Stimulated activated CD4-positive, alpha-beta T cell treated with anti-CD3 and anti-CD28 coated beads, TNF-alpha, amount 100 ng/mL, for 1 hour (primary cell): Measurements from ENCODE around the gene HNRNPAB.
"Not testable (repeated sequence)": the region's sequence is repeated elsewhere in the genome, so short reads cannot be mapped to it uniquely, and the experiment has no call there.

Experiments used
- DNase-seq, 3 donors: peaks; one replicate each; pipeline ENCODE4 v3.0.0-alpha.2; 2020; ENCODE audit warnings: low read depth in 3 of 3, low spot score in 1 of 3

Gene HNRNPAB

DNA sequence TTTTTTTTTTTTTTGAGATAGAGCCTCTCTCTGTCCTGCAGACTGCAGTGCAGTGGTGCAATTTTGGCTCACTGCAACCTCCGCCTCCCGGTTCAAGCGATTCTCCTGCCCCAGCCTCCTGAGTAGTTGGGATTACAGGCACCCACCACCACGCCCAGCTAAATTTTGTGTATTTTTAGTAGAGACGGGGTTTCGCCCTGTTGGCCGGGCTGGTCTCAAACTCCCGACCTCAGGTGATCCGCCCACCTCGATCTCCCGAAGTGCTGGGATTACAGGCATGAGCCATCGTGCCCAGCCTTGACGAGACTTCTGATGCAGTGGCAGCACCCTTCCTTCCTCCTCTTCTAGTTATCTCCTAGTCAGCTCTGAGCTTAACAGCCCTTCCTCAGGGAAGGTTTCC is 24.8 kb downstream of the HNRNPAB start:
- DNase-seq: not testable (repeated sequence)

DNA sequence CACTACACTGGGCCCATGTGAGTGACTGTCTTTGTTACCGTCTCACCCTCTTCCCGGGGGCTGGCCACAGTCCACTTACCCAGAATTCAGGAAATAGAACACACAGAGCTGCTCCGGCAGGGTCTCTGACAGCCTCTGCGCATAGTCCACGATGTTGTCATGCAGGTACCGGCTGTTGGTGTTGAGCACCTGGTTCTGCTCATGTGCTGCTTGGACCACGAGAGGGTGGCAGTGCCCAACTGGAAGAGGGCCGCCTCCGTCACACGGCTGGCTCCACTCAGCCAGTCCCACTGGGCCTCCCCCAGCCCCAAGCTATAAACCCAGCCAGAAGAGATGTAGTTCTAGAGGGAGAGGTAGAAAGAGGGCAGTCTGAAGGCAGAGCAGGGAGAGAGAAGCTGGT is 25.5 kb downstream of the HNRNPAB start:
- DNase-seq: no peak

DNA sequence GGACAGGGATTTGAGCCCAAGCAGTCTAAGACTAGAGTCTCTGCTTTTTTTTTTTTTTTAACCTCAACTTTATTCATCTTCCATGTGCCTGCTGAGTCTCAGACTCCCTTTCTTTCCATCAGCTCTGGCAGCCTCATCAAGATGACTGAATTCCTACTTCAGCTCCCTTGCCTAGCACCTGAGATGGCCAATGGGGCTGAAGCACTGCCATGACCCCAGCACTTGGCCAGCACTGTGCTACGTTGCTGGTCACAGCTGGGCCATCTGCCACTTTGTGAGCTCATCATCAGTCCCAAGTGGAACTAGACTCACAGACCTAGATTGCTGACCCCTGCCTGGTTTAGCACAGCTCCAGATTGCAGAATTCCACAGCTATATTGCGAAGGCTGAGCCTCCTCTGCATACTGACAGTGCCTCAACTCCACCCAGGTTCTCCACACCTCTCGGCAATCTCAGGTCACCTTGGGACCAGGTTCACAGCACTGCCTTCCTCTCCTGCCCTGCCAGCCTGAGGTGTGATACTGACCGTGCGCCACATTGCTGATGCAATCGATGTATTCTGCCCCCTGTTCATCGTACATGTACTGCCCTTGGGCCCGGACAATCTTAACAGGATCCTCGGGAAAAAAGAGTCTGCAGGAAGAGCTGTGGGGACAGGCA is 26.7 kb downstream of the HNRNPAB start:
- no peak for DNase-seq

DNA sequence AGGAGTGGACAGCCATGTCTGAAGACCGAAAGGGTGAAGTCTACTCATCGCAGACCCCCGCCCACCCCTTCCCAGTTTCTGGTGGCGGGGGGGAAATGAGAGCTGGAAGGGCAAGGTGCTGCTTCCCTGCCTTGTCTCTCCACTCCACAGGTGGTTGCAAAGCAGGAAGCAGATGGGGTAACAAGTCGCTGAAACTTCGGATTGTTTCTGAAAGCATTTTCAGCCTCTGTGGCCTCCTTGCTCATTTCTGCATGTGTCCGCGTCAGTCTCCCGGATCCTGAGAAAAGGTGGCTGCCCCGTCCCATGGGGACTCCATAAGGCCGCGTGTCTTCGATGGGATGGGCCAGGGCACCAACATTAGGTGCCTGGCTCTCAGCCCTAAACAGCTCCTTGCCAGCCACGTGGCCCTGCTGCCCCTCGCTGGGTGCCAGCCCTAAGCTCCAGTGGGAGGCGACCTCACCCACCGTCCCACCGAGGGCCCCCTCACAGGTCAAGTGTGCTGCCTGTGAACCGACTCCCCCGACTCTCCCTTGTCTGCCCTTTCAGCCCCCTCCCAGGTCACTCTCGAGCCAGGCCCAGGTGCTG is 27.3 kb downstream of the HNRNPAB start:
- DNase-seq: no peak

DNA sequence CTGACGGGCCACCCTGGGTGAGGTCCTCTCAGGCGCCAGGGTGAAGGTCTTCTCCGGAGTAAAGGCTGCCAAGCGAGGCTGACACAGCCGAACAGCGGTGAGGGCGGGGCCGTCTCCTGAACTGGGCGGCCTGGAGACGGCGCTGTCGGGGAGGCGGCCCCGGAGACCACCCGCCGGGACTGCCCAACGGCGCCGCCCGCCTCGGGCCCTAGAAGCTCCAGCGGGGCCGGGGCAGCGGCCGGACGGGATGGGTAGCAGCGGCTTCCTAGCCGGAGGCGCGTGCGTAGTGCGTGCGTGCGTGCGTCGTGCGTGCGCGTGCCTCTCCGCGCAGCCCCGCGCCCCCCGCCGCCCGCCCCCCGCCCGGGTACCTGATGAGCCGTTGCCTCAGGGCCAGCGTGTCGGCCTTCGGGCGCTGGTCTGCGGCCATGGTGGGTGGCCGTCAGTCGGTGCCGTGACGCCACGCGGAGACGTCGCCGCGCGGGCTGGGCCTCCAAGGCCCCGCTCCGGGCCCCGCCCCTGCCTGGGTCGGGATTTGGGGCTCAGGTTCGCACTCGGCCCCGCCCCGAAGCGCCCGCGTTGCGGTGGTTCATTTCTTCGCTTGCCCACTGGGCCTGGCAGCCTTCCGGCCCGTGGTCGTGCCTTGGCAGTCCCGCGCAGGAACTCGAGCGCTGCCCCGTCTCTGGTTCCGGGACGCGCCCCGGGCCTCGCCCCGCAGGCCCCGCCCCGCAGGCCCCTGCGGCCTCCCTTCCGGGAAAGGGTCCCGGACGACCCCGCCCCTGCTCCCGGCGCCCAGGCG is 28.0 kb downstream of the HNRNPAB start, which contains the start of gene PHYKPL:
TSS of gene PHYKPL (minus strand) at position 679 of the 796 bp plus-strand sequence. CDS start at position 427, 252 bp downstream.
- DNase-seq: peak in 2 of 3 donors; percentile 35 to 55

DNA sequence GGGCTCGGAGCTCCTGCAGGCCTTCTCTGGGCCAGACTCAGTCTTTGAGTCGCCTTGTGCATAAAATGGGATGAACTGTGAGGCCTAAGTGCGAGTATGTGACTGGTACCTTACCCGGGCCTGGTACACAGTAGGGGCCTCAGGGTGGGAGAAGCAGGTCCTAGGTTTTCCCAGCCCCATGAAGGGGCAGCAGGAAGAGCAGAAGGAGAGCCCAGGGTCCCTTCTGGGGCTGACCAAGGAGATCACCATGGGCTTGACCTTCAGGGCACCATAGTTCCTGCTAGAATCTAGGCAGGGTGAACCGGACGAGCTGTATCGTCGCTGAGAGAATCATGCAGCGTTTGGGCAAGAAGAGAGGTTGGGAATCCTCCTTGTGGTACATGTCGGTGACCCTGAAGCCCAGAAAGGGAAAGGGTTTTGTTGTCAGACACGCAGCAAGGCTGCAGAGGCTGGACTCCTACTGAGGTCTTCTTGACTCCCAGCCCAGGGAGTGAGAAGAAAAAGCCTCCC is 28.6 kb downstream of the HNRNPAB start:
- DNase-seq: no peak

DNA sequence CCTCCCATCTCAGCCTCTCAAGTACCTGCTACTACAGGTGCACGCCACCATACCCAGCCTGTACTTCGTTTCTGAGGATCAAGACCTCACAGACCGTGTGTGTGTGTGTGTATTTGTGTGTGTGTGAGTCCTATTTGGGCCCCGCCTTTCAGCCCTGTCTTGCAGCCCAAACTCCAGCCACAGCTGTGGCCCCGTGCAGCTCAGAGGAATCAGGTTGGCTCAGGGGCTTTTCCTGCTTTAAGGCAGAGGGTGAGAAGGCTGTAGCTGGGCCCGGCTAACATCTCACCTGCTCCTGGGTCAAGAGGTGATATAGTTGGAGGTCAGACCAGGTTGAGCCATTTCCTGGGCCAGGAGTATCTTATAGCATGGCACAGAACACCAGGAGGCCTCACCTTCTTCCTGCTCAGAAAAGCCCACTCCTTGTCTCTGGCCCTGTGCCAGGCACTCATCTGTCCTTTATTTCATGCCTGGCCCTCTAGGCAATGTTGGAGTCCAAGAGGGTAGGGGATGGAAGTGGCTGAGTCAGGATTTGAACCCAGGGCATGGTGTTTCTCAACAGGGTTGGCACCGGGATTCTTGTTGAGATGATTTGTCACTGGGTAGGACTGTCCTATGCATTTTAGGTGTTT is 29.9 kb downstream of the HNRNPAB start:
- DNase-seq: no peak

DNA sequence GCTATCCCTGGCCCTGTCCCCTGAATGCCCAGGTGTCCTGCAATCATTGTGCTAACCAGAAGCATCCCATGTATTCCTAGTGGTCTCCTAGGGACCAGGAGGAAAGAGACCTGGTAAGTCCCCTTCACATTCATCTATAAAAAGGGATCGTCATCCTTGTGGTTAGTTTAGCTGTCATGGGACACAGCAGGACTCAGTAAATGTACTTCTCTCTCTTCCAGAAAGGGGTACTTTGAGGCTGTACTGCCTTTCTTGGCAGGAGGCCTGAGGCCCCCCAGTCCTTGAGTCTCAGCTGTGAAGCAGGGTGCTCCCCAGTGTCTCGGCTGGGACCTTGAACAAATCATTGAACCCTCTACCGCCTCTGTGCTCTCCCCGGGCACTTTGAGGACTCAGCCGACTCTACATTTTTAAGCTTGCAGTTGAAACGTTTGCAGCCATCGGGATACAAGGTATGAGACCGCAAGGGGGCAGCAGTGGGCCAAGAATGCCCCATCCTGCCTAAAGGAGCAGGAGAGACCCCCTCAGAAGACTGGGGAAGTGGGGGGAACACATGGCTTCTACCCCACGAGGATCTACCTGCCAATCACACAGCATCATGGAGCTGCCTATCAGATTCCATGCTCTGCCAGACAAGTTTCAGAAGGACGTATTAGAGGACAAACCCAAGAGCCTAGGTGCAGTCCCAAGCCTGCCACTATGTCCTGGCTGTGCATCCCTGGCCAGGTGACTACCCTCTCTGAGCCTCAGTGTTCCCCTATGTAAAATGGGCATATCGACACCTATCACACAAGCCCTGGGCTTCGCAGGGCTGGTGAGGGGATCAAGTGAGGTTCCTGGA is 30.6 kb downstream of the HNRNPAB start:
- DNase-seq: peak in 2 of 3 donors; percentile 46 to 68

DNA sequence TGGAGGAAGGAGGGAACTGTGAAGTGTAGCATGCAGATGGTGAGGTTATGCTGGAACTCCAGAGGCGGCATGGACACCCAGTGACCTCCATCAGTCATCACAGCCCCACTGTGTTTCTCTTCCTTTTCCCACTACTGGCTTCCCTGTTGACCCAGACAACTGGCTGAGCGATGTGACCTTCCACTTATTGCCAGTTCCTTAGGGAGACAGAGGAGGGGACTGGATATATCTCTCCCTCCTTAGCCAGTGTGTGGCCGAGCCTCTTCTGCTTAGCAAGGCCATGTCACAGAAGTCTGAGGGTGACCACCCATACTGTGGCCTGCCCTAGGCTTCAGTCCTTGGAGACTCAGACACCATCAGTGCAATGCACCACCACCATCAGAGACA is 31.2 kb downstream of the HNRNPAB start:
- DNase-seq: no peak

DNA sequence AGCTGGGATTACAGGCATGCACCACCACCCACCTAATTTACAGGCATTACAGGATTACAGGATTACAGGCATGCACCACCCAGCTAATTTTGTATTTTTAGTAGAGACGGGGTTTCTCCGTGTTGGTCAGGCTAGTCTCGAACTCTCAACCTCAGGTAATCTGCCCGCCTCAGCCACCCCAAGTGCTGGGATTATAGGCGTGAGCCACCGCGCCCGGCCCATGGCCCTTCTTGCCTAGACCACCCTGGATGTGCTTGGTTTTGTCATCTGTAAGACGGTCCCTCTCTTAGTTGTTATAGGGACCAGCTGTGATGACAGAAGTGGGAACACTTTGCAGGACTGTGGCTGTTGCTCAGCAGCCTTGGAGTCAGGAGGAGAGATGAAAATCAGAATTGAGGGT is 31.8 kb downstream of the HNRNPAB start:
- no peak for DNase-seq

DNA sequence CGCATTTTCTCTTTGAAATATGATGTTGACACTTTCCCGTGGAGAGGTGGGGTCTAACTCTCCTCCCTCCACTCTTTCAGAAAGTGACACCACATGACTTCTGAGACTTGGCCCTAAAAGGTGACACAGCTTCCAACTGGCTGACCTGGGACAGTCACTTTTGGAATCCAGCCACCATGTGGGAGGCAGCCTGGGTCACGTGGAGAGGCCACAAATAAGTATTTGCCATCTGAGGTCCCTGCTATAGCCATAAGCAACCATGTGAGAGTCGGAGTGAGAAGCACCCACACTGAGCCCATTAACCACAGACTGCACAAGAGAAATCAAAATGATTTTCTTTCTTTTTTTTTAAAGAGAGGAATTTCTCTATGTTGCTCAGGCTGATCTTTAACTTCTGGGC is 32.3 kb downstream of the HNRNPAB start:
- no peak for DNase-seq

DNA sequence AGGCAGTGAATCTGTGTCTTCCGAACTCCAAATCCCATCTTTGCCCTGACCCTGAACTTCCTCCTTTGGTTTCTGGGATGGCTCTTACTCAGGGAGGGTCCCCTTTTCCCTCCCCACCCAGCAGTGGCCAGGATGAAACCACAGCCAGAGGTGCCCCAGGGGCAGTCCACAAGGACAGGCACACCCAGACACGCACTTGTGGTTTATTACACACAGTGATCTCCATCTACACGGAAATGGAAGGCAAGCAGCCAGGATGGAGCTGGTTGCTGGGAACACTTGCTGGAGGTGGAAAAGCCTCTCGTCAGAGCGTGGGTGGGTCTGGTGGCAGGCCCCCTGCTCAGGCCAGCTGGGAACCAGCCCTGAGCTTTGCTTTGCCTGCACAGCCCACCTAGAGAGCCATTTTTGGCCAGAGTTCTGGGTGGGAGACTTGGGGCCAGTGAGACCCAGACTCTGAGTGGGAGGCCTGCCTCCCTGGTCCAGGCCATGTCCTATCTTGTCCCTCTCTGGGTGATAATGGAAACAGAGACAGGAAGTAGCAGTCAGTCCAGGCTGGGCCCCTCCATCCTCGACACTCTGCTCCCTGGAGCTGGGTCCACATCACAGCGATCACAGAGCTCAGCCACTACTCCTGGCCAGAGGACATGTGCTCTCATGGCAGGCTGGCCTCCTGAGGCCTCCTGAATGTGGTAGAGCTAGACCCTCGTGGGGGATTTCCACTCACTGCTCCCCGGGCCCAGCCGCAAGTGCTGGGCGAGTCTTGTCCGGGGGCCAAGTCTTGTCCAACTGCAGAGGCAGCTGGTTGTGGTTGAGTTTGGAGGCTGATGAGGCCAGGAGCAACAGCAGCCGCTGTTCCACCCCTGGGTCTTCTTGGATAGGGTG is 33.3 kb downstream of the HNRNPAB start:
- no peak for DNase-seq

DNA sequence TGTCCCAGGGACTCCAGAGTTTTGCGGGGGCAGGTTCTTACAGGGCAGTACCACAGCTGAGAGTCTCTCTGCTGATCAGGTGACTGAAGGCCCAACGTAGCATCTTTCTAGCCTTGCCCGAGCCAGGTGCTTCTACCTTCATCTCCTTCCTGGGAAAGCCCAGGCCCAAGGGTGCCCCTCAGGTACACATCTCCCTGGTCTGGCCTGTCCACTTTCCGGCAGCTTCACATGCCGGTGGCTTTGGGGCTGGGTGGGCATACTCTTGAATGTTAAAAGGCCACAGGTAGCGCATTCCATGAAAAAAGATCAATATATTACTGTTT is 33.9 kb downstream of the HNRNPAB start:
- DNase-seq: no peak

DNA sequence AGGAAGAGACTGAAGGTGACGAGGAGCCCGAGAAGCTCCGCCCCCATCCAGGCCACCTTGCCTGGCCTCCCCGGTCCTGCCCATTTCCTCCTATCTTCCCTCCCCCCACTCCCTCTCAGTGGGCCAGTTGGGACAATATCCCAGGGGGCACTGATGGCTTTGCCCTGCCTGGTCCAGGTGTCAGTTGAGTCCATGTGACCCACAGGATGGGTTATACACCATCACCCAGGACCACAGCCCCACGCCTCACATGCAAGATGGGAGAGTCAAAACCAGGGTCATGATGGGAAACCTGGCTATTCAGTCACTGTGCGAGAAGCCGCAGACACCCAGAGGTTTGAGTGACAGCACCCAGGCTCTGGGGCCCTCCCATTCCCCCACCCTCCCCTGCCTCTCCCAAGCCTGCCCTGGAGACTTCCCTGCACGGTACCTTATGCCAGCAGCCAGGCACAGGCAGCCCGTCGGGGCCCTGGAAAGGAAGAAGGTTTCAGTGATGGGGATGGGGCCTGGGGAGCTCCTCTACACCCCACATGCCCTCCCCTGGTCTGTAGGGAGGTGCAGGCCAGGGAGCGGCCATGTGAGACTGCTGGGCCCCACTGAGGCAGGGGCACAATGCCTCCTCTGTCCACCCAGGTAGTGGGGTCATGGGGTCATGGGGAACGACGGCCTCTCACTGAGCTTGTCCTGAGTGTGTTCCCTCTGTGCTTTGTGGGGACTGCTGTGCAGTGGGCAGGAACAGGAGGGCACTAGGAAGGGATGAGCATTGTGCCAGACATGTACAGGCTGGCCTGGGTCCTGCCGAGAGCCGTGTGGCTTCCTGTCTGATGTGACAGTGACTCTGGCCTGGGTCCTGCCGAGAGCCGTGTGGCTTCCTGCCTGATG is 34.6 kb downstream of the HNRNPAB start:
- no peak for DNase-seq

DNA sequence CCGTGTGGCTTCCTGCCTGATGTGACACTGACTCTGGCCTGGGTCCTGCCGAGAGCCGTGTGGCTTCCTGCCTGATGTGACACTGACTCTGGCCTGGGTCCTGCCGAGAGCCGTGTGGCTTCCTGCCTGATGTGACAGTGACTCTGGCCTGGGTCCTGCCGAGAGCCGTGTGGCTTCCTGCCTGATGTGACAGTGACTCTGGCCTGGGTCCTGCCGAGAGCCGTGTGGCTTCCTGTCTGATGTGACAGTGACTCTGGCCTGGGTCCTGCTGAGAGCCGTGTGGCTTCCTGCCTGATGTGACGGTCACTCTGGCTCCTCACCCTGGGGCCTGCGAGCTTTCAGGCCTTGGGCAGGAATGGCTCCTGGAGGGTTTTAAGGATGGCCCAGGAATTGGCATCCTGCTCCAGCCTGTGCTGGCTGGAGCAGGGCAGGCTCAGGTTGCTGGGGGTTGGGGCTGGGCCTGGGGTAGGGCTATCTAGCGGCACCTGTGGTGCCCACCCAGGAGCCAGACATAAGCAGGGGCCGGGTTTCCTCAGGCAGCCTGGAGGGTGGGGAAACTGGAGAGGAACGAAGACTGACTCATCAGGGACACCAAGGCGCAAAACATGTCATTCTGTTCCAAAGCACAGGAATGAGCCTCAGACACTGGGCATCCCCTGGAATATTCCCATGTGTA is 35.4 kb downstream of the HNRNPAB start:
- DNase-seq: not testable (repeated sequence)

DNA sequence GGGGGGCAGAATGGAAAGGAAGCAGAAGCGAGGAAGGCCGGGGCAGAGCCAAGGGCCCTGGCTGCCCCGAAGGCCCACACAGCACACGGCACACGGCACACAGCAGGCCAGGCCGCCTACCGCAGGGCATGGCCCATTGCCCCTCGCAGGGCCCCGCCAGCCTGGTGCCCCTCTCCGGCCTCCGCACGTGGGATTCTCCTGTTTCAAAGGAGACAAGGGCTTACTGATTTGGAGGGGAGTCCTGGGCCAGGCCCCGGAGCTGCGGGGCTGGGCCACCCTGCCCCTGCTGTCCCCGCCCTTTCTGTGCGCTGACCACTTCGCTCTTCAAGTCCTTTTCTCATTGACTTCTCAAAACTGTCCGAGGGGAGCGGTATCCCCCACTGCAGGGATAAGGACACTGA is 36.0 kb downstream of the HNRNPAB start:
- DNase-seq: no peak

DNA sequence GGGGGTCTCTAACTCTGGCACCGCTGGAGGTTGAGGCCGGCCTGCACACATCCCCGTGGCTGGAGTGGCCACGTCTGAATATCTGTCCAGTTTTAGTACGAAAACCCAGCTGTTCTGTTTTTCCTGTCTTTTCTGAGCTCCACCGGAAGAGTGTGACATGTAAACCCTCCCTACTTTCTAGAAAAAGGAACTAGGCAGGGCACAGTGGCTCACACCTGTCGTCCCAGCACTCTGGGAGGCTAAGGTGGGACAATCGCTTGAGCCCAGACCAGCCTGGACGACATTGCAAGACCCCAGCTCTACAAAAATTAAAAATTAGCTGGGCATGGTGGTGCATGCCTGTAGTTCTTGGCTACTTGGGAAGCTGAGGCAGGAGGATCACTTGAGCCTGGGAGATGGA is 36.4 kb downstream of the HNRNPAB start:
- DNase-seq: no peak

DNA sequence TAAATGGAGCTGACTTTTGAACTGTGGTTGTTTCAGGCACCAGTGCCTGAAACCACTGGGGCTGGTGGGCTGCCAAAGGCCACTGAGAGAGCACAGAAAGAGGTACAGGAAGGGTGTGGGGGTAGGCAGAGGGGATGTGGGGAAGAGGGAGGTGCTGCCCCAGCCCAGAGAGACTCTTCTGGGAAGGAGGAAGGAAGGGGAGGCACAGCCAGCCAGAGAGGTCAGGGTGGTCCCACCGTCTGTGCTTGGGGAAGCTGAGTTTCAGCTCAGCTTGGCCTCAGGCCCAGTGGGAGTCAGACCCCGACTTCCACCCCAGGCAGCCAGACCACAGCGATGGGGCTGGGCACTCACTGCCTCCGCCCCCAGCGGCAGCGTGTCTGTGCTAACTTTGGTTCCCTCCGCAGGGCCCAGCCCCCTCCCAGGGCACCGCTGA is 36.9 kb downstream of the HNRNPAB start:
- no peak for DNase-seq
